CD14-positive monocyte (primary cell): ENCODE data around the gene FAM170B. TPM values are rescaled to one million over a fixed set of nuclear protein-coding genes. Genes with fewer than 3 reads are reported as not detected.

Source experiments
- DNase-seq, 3 donors: peaks; one replicate each; pipeline ENCODE4 v3.0.0-alpha.2; 2011 to 2022
- H2AFZ ChIP-seq: 2 replicates; pipeline ENCODE4 v1.6.0; 2012; ENCODE audit warnings: mild to moderate bottlenecking, low read depth, low read length, inconsistent platforms; ENCODE audit not compliant: insufficient read depth, poor library complexity, severe bottlenecking
- H3K27ac ChIP-seq, 2 donors: 1 replicate in 1 of 2; 2 replicates in 1 of 2; pipeline ENCODE4 v1.5.1; 2012 to 2013; ENCODE audit warnings: low read length in 2 of 2, control low read depth in 1 of 2, inconsistent platforms in 1 of 2, low read depth in 1 of 2, mild to moderate bottlenecking in 1 of 2
- H3K27me3 ChIP-seq, 2 donors: one replicate each; pipeline versions ENCODE4 v1.6.0 to v1.6.1; 2011 to 2013; ENCODE audit warnings: low read length in 2 of 2; ENCODE audit not compliant: control insufficient read depth in 2 of 2, insufficient read depth in 2 of 2
- H3K36me3 ChIP-seq, 2 donors: replicated peaks in 1 of 2; 1 replicate in 1 of 2; 2 replicates in 1 of 2; pipeline versions ENCODE4 v1.5.1 to v1.6.1; 2012 to 2013; ENCODE audit warnings: low read length in 2 of 2, control low read depth in 1 of 2, inconsistent platforms in 1 of 2, mild to moderate bottlenecking in 1 of 2; ENCODE audit not compliant: insufficient read depth in 2 of 2, control insufficient read depth in 1 of 2
- H3K4me1 ChIP-seq, 2 donors: 1 replicate in 1 of 2; 2 replicates in 1 of 2; pipeline versions ENCODE4 v1.5.1 to v1.6.1; 2012 to 2013; ENCODE audit warnings: low read length in 2 of 2, control low read depth in 1 of 2, inconsistent platforms in 1 of 2, mild to moderate bottlenecking in 1 of 2, moderate library complexity in 1 of 2; ENCODE audit not compliant: insufficient read depth in 2 of 2, control insufficient read depth in 1 of 2
- H3K4me2 ChIP-seq: replicated peaks from 2 replicates; pipeline ENCODE3; 2012; ENCODE audit warnings: low read length, moderate library complexity, mild to moderate bottlenecking; ENCODE audit not compliant: poor library complexity, severe bottlenecking; ENCODE audit errors: extremely low read depth
- H3K4me3 ChIP-seq, 3 experiments: fragments of 200-600 bp in 1 of 3; sonication (generic) in 1 of 3; replicated peaks in 1 of 3; 1 replicate in 2 of 3; 2 replicates in 1 of 3; pipeline ENCODE4 v1.5.1; 2011 to 2013; ENCODE audit warnings: low read length in 3 of 3, mild to moderate bottlenecking in 3 of 3, control low read depth in 2 of 3, low read depth in 2 of 3, inconsistent platforms in 1 of 3, moderate library complexity in 1 of 3
- H3K79me2 ChIP-seq: 2 replicates; pipeline ENCODE4 v1.6.0; 2012; ENCODE audit warnings: mild to moderate bottlenecking, control low read depth, inconsistent platforms, low read length, moderate library complexity; ENCODE audit not compliant: insufficient read depth
- H3K9ac ChIP-seq: 2 replicates; pipeline ENCODE4 v1.6.0; 2017; ENCODE audit warnings: low read length, mild to moderate bottlenecking; ENCODE audit not compliant: insufficient read depth, poor library complexity, severe bottlenecking
- H3K9me3 ChIP-seq, 2 donors: replicated peaks in 1 of 2; 1 replicate in 1 of 2; 2 replicates in 1 of 2; pipeline versions ENCODE4 v1.5.1 to v1.6.1; 2012 to 2013; ENCODE audit warnings: low read length in 2 of 2, control low read depth in 1 of 2; ENCODE audit not compliant: control insufficient read depth in 1 of 2, insufficient read depth in 1 of 2
- H4K20me1 ChIP-seq: 2 replicates; pipeline ENCODE4 v1.6.0; 2012; ENCODE audit warnings: mild to moderate bottlenecking, low read length, control low read depth, moderate library complexity; ENCODE audit not compliant: insufficient read depth
- H3K27ac Mint-ChIP-seq, 7 donors: one replicate each; pipeline ENCODE4 v1.8.0; 2020; ENCODE audit warnings: mild to moderate bottlenecking in 7 of 7, mixed read lengths in 7 of 7, moderate library complexity in 6 of 7, inconsistent platforms in 2 of 7
- H3K27me3 Mint-ChIP-seq, 3 donors: one replicate each; pipeline ENCODE4 v1.8.0; 2021 to 2022; ENCODE audit warnings: low read depth in 3 of 3, mild to moderate bottlenecking in 3 of 3, mixed read lengths in 3 of 3, moderate library complexity in 3 of 3, inconsistent platforms in 1 of 3
- H3K36me3 Mint-ChIP-seq, 2 donors: one replicate each; pipeline ENCODE4 v1.8.0; 2020; ENCODE audit warnings: mixed read lengths in 2 of 2, inconsistent platforms in 1 of 2, mild to moderate bottlenecking in 1 of 2
- H3K4me1 Mint-ChIP-seq: one replicate; pipeline ENCODE4 v1.8.0; 2020; ENCODE audit warnings: mild to moderate bottlenecking, mixed read lengths
- H3K4me3 Mint-ChIP-seq, 2 donors: one replicate each; pipeline ENCODE4 v1.8.0; 2020; ENCODE audit warnings: mild to moderate bottlenecking in 2 of 2, mixed read lengths in 2 of 2, moderate library complexity in 1 of 2
- H3K9me3 Mint-ChIP-seq, 7 donors: one replicate each; pipeline ENCODE4 v1.8.0; 2020 to 2022; ENCODE audit warnings: mixed read lengths in 7 of 7, mild to moderate bottlenecking in 6 of 7, moderate library complexity in 6 of 7, inconsistent platforms in 2 of 7
- CTCF ChIP-seq: fragments of 200-600 bp; IDR thresholded peaks from one replicate; pipeline ENCODE4 v1.8.0; 2022; ENCODE audit warnings: antibody characterized with exemption, mild to moderate bottlenecking
- WGBS: methylation state at CpG from one replicate; pipeline ENCODE4 v1.1.5; 2013; ENCODE audit warnings: missing lambda C conversion rate; ENCODE audit not compliant: insufficient coverage; 5-methylcytosine and 5-hydroxymethylcytosine counted together
- intact Hi-C, 2 donors: fragments of 100-400 bp; cut with micrococcal nuclease; formaldehyde crosslinking; loops; one replicate each; pipeline versions ENCODE4 v1.15.0 to v1.15.1; 2023
- polyA plus RNA-seq, 3 donors: library from polyadenylated mRNA; depleted of rRNA in 1 of 3; unstranded in 2 of 3; stranded (reverse) in 1 of 3; fragments of 300-500 nt in 2 of 3; fragments of >200 nt in 1 of 3; fragmentation: Illumina TruSeq in 2 of 3; gene quantifications; 1 replicate in 2 of 3; 2 replicates in 1 of 3; pipeline ENCODE4 v1.2.3, GENCODE V29; 2012 to 2021

Gene FAM170B
- polyA plus RNA-seq, 3 donors: not detected

DNA sequence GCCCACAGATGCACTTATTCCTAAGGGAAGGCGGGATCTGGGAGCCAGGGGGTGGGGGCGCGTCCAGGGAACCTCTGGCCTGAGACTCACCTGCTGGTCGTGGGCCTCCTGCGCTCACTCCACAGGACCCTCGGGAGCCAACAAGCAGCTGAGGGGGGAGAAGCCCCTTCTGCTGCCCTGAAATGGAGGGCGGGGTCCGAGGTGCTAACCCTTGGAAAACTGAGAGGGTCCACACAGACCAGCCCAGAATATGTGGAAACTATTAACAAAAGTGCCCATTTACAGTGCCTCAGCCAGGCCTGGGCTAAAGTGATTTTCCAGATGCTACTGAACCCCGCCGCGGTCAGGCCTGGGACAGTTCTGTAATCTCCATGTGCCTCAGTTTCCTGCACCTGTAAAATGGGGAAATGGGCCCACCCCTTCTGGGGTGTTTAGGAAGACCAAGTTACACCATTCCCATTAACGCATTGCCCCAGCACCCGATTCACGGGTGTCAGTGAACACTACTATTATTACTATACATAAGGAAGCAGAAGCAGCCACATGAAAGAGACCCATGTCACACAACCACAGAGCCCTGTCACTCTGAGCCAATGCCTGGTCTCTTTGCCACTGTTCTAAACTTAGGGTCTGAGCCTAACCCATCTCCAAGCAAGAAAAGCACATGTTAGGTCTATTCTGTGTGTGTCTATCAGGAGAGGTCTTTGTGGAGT is 17.9 kb downstream of the FAM170B start:
- H3K4me1 Mint-ChIP-seq: peaks cover 19% of the 10 kb centered on the region
- Histone ChIP-seq H3K4me3 (no peak overlapping the region), H3K4me1 (no peaks in the 10 kb centered on the region), H3K27ac (no peak overlapping the region), H3K4me2 (peak overlapping the region; percentile 38), H3K9ac (no peak overlapping the region), H2AFZ (no peak overlapping the region), H3K27me3 (peaks cover 2 to 22% of the 10 kb centered on the region in 2 donors), H3K36me3 (no peaks in the 10 kb centered on the region), H4K20me1 (no peaks in the 10 kb centered on the region), H3K79me2 (no peaks in the 10 kb centered on the region), H3K9me3 (no peaks in the 10 kb centered on the region)
- H3K4me3 Mint-ChIP-seq: peak overlapping the region; percentile 12 to 75
- 74% methylated on average over 13 of the region's 14 CpGs for WGBS
- H3K27me3 Mint-ChIP-seq: peaks cover 22 to 29% (median 25%) of the 10 kb centered on the region in 3 donors
- no peaks in the 10 kb centered on the region for H3K9me3 Mint-ChIP-seq
- H3K27ac Mint-ChIP-seq: no peak overlapping the region
- no peaks in the 10 kb centered on the region for H3K36me3 Mint-ChIP-seq
- intact Hi-C loops: no loop called here
- DNase-seq: no peak
- no peak for TF ChIP-seq CTCF

DNA sequence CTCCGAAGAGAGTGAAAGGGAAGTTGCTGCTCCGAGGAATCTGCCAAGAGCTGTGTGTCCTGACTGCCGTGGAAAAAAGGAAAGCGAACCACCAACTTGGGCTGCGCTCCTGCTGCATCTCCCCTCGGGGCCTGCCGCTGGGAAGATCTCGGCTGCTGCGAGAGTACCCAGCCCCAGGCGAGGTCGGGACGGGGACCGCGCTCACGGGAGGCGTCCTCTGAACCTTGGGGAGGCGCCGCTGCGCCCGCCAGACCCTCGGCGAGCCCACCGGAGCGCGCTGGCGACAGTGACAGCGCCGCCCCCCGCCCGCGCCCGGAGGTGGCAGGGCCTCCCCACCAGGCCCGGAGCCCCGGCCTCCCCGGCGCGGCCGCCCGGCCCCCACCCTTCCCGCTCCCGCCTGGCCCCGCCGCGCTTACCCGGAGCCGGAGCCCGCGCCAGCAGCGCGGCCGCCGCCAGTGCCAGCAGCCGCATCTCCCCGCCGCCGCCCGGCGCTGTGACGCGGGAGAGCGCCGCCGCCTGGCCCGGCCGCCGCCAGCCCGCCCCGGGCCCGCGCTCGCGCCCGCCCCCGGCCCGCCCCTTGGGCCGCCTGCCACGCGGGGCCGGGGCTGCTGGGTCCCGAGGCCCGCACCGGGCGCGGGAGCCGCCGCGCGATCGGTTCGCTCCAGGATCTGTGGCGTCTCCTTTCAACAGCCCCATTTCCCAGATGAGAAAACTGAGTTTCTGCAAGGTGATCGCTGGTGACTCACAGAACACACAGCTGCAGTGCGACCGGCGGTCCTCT is 18.6 kb downstream of the FAM170B start, which contains the start of gene VSTM4:
Gene VSTM4 (minus strand): TSS at position 508 of the 781 bp plus-strand sequence. CDS start 37 bp downstream, at position 471.
- no peak within 1 kb of the TSS for H3K27ac Mint-ChIP-seq
- no peaks in the 10 kb centered on the region for H3K9me3 Mint-ChIP-seq
- Histone ChIP-seq H3K79me2 (no peaks in the 10 kb centered on the region), H3K4me1 (no peaks in the 10 kb centered on the region), H2AFZ (peak within 1 kb of the TSS; percentile 53), H3K4me3 (no peak within 1 kb of the TSS), H3K9me3 (no peaks in the 10 kb centered on the region), H4K20me1 (no peaks in the 10 kb centered on the region), H3K9ac (no peak within 1 kb of the TSS), H3K27ac (no peak within 1 kb of the TSS), H3K36me3 (no peaks in the 10 kb centered on the region), H3K4me2 (peak within 1 kb of the TSS; percentile 62), H3K27me3 (peaks cover 2 to 22% of the 10 kb centered on the region in 2 donors)
- no peaks in the 10 kb centered on the region for H3K36me3 Mint-ChIP-seq
- H3K4me1 Mint-ChIP-seq: peaks cover 19% of the 10 kb centered on the region
- no peak for TF ChIP-seq CTCF
- 3% methylated on average over 94 of the region's 95 CpGs for WGBS
- peaks cover 25 to 31% (median 25%) of the 10 kb centered on the region in 3 donors for H3K27me3 Mint-ChIP-seq
- intact Hi-C loops: no loop called here
- no peak for DNase-seq
- peak within 1 kb of the TSS; percentile 64 to 86 for H3K4me3 Mint-ChIP-seq
